GOT3 (cell line): ENCODE measurements around the gene CSPG4.
A peak's percentile ranks its signal among the peaks of the same experiment; 100 is the strongest.
"Not testable (repeated sequence)": the region's sequence is repeated elsewhere in the genome, so short reads cannot be mapped to it uniquely, and the experiment has no call there.

Experiments used
- DNase-seq: peaks from one replicate; lab custom pipeline; 2025; ENCODE audit warnings: mixed read lengths; lab: John Stamatoyannopoulos, UW

Gene CSPG4

GRCh38 chr15:75687486-75688277 lies 25.0 kb downstream of the CSPG4 start:
- no peak for DNase-seq

- DNase-seq: peak; percentile 18
Measured at GRCh38 chr15:75686212-75686642, 26.4 kb downstream of the CSPG4 start.

- no peak for DNase-seq
Measured at GRCh38 chr15:75685195-75685594, 27.5 kb downstream of the CSPG4 start.

GRCh38 chr15:75684648-75685047 lies 28.0 kb downstream of the CSPG4 start:
- no peak for DNase-seq

DNA sequence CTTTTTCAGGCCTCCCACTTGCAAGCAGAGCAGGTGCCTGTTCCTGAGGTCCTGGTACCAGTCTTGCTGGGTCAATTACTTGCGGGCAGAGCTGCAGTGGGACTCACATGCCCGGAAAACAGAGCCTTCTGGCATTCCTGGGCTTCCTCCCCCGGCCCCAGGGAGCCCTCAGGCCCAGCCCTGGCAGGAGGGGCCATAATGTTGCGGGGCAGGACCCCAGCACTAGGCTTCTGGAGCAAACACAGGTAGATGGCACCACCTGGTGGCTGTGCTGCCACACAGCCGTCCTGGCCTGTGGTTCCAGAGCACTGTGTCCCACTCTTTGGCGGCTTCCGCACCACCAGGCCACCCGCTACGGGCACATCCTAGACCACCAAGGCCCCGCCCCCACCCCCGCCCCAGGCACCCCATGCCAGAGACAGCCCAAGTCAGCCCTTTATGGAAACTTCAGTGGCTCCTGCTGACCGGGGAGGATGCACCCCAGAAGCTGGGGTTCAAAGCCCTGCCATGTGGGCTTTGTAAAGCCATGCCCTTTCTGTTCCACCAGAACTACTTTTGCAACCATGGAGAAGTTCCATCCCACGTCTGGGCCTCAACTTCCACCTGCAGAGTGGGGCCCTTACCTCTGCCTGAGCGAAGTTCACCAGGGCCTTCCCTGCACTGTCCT lies 28.9 kb downstream of the CSPG4 start:
- DNase-seq: peak; percentile 14

DNA sequence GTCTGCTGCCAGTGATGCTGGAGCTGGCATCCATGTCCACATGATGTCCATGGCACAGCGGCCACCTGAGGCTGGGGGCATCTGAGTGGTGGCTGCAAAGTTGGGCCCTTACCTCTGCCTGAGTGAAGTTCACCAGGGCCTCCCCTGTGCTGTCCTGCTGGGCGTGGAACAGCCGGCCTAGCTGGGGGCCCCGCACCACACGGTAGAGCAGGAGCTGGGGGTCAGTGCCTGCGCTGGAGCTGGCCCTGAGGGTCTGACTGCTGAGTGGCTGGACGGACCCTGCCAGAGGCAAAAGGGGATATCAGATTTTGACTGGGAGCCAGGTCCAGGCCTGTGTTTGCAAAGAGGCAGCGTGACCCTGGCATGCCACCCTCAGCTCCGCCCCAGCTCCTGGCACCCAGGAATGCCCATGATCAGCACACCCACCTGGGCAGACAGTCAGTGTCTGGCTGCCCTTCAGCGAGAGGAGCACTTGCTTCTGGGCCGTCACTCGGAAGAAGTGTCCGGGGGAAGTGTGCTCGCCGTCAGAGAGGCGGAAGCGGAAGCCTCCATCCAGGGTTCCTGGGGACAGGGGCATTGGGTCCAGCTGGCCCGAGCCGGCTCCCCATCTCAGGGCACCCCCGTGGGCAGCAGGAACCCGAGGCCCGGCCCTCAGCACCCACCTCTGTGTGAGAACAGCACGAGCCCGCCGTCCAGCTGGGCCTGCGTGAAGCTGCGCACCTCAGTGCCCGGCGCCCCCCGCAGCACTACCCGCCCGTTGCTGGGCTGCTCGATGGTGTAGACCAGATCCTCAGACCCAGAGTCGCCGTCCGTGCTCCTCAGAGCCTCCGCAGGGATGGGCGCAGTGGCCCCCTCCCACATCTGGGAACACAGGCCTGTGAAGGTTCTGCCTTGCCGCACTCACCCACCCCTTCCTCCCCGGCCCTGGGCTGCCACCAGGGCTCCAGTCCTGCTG lies 30.2 kb downstream of the CSPG4 start:
- no peak for DNase-seq

- DNase-seq: no peak
Measured at GRCh38 chr15:75680007-75680789, 32.5 kb downstream of the CSPG4 start.

DNA sequence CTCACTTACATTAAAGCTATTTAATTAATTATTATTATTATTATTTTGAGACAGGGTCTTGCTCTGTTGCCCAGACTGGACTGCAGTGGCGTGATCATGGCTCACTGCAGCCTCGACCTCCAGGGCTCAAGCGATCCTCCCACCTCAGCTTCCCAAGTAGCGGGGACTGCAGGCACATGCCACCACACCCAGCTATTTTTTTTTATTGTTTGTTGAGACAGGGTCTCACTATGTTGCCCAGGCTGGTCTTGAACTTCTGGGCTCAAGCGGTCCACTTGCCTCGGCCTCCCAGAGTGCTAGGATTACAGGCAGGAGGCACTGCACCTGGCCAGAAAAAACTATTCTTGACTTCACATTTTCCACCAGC lies 34.3 kb downstream of the CSPG4 start:
- DNase-seq: not testable (repeated sequence)

DNA sequence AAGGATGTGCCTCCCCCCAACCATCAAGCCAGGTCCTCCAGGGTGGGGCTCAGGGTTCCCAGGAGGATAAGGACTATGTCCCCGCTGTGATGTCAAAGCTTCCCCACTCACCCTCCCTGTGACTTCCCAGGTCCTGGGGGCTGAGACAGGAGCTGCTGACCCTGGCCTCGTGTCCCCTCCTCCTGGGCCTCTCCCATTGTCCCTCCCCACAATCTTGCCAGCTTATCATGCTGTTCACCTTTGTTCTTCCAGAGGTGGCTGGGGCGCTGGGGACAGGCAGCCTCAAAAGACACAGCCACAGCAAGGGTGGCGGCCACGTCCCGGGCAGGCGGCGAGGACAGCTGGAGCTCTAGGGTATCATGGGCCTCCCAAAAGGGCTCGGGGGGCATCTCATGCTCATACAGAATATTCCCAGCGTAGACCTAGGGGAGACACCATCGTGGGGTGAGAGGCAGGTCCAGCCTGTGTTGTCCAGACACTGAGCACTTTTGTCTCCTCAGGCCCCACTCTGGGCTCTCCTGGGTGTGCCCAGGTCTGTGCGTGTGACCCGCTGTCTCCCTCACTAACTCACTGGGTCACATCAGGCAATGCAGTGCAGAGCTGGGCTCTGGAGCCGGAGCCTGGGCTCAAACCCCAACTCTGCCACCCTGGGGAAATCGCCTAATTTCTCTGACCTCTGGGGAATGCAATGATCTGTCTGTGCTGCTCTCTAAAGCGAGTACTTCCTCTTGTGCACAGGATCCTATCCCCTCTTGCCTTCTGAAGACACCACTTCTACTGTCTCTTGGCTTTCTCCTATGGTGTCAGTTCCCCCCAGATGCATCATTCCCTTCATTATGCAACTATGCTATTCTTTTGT lies 35.0 kb downstream of the CSPG4 start:
- no peak for DNase-seq

DNA sequence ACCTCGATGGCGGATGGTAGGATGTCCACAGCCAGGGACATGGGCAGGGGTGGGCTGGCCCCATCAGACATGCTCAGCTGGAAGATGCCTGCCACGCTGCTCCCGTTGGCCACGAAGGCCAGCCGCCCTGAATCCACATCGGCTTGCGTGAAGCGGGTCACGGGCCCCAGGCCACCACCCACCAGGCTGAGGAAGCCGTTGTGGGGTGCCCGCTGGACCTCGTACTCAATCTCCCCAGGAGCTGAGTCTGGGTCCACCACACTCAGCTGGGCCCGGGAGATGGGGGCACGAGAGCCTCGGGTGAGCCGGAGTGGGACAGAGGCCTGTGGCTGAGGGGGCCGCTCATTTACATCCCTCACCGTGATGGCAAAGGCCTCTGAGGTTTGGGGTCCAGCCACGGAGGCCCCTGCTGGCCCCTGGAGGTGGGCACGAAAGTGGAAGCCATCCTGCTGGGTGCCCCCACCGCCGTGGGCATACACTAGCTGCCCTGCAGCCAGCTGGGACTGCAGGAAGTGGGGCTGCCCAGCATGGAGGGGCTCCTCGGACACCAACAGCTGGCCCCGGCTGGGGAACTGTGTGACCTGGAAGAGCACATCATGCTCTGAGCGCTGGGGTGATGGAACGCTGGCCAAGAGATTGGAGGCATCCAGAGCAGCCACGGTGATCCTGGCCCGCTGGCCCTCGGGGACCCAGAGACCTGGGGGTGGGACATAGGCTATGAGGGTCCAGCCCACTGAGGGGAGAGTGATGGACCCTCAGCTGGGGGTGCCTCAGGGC lies 35.8 kb downstream of the CSPG4 start:
- no peak for DNase-seq

DNA sequence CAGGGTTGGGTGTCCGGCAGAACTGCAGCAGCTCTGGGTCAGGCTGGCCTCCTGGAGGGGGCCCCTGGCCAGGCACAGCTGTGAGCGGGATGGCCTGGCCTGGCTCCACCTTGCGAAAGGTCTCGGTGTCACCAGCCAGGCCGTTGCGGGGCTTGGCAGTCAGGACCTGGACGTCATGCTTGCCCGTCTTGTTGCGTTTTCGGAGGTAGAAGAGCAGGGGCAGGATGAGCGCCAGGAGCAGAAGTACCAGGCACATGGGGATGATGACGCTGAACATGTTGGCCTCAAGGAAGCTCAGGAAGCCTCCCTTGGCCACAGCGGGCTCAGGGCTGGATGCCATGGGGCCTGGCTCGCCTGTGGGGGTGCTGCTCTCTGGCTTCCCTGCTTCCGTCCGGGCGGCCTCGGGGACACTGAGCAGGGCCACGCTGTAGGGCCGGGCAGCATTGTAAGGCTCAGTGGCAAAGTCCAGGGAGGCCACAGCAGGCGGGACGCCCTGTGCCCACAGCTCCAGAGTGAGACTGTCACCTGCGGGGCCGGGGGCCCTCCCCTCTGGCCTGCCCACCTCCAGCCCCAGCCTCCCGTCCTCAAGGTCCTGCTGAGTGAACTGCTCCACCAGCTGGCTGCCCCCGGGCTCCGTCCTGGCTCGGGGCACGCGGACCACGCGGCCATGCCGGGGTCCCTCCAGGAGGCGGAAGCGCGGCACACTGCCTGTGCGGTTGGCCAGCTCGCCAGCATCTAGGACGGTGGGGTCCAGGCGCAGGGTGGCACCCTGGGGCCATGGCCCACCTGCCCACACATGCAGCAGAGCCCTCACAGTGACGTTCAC lies 36.9 kb downstream of the CSPG4 start:
- no peak for DNase-seq

DNA sequence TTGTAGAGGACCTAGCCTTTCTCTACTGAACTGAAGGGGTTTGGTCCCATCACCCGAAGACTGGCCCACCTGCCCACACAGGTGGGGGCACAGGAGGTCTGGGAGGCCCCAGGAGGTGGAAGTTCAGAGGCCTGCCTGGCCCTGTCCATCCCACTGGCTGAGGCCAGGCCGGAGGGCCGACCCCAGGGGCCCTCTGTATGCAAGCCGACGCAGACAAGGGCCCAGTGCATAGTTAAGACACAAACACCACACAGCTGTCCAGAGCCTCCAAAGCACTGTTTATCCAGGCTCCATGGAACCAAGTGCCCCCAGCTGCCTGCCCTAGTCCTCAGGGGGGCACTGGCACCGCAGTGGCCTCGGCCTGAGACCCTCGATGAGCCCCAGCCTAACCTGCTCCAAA lies 38.3 kb downstream of the CSPG4 start:
- no peak for DNase-seq

GRCh38 chr15:75673426-75674235 lies 39.0 kb downstream of the CSPG4 start:
- DNase-seq: no peak

DNA sequence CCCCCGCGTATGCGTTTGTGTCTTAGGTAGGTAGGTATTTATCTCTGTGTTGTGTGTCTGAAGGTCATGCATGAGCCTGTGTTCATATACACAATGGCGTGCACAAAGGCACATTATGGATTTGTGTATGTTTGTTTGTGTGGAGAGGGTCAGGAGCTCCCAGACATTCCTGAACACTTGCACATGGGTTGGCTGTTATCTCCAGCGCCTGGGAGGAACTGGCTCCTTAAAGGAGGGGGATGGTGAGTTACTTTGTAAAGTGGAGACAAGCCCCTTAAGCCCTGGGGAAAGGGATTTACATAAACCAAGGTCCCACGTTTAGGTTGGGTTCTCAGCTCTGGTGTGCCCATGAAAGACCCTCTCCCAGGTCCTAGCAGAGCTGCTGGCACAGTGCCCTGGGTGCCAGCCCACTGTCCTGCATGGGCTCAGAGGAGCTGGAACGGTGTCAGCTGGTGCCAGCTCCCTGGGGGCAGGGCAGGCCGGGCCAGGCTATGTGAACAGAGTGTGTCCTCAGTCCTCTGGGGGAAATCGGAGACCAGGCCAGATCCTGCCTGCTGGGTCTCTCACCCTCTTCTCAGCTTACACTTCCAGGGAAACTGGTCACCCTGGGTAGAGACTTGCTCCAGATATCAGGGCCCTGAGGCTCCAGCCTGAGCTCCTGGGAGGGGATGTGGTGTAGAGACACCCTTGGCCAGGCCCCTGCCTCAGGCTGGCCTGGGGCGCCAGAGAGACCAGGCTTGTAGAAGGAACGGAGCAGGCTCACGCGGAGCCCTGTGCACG lies 39.8 kb downstream of the CSPG4 start:
- DNase-seq: no peak

DNA sequence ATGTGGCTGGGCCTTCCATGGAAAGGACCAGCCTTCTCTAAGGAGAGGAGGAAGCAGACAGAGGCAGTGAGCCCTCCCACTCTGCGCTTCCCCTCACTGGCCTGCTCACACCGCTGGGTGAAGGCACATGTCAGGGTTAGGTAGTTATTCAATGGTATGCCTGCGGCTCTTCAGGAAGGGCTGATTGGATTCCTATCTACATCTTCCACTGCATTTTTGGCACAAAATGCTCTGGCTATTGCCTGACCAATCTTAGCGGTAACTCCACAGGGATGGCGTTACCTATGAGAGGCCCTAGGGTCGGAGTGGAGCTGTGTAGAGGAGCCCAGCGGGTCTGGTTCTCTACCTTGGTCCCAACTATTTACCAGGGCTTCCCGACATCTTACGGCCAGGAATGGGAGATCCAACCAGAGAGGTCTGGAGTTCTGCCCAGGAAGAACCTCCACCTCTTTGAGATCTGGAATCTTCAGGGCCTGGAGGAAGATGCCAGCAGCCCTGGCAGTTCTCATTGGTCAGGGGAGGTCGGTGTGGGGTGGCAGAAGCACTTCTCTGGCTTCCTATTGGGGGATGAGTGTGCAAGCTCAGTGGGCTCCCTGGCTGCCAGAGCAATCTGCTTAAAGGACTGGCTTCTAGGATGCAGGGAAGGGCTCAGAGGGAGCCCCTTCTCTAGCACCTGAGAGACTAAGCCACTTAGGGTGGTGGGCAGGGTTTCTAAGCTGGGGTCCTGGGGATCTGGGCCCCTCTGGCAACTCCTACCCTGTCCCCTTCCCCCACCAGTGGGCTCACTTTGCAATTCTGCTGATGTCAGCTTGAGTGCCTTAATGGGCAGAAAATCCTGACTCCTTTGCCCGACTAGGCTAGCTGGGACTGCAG lies 40.7 kb downstream of the CSPG4 start:
- DNase-seq: no peak

GRCh38 chr15:75669879-75670212 lies 42.8 kb downstream of the CSPG4 start:
- no peak for DNase-seq
